Measurements from ENCODE around the gene NFIA. TPM values are rescaled to one million over a fixed set of nuclear protein-coding genes. Genes with fewer than 3 reads are reported as not detected.

Gene NFIA
- total RNA-seq, 1 experiment from 2014 or later: 0.35 TPM

GRCh38 chr1:61190618-61191432 is 108.5 kb downstream of the NFIA start:
- Histone ChIP-seq H4K91ac (ENCODE audit: insufficient read length, low read depth, low read length) (no peak overlapping the region), H3K27ac (ENCODE audit: insufficient read length, low read depth, low read length) (no peak overlapping the region), H3K56ac (ENCODE audit: insufficient read length, low read depth, low read length) (no peak overlapping the region), H2AK5ac (ENCODE audit: insufficient read length, low read length) (no peak overlapping the region), H3K4me2 (ENCODE audit: insufficient read depth, insufficient read length, low read length) (no peak overlapping the region), H3T11ph (ENCODE audit: low read length) (no peak overlapping the region), H4K8ac (replicated peaks; ENCODE audit: insufficient read length, low read depth, low read length) (no peak overlapping the region), H4K20me1 (ENCODE audit: control insufficient read depth, insufficient read depth, insufficient read length) (no peaks in the 10 kb centered on the region), H2BK15ac (ENCODE audit: low read depth, low read length) (no peak overlapping the region), H3K4me1 (ENCODE audit: insufficient read depth, low read length) (no peaks in the 10 kb centered on the region), H3K18ac (ENCODE audit: insufficient read length, low read depth, low read length) (no peak overlapping the region), H3K23me2 (ENCODE audit: insufficient read length, low read depth, low read length, poor library complexity, severe bottlenecking) (no peaks in the 10 kb centered on the region), H2BK120ac (ENCODE audit: low read depth, low read length, poor library complexity, severe bottlenecking) (no peak overlapping the region), H3K23ac (ENCODE audit: insufficient read length, low read depth, low read length) (no peak overlapping the region), H2BK20ac (ENCODE audit: low read depth, low read length, poor library complexity, severe bottlenecking) (no peak overlapping the region), H3K9me3 (ENCODE audit: control insufficient read depth, low read depth, low read length) (no peaks in the 10 kb centered on the region), H4K5ac (ENCODE audit: insufficient read length, low read depth, low read length) (no peak overlapping the region), H3K79me2 (ENCODE audit: insufficient read depth, low read length) (no peaks in the 10 kb centered on the region), H2BK5ac (ENCODE audit: insufficient read length, low read length) (no peak overlapping the region), H2AFZ (ENCODE audit: low read length) (no peak overlapping the region), H3K27me3 (ENCODE audit: insufficient read depth, low read length) (no peaks in the 10 kb centered on the region), H3K79me1 (ENCODE audit: insufficient read depth, low read depth, low read length, poor library complexity, severe bottlenecking) (no peaks in the 10 kb centered on the region), H3K9ac (ENCODE audit: extremely low read depth, insufficient read length, low read length) (no peak overlapping the region), H3K14ac (ENCODE audit: insufficient read depth, low read length) (no peak overlapping the region), H3K4ac (ENCODE audit: low read depth, low read length) (no peak overlapping the region), H2BK12ac (ENCODE audit: insufficient read length, low read depth, low read length) (no peak overlapping the region)
- Mint-ChIP-seq H3K27ac (no peak overlapping the region; a peak in 1 of 7 replicates), H3K9me3 (no peaks in the 10 kb centered on the region), H3K36me3 (ENCODE audit: insufficient read depth in 1 of 3, low read depth in 3 of 3) (no peaks in the 10 kb centered on the region), H3K27me3 (ENCODE audit: low read depth) (no peaks in the 10 kb centered on the region), H3K4me1 (peaks cover 9 to 11% of the 10 kb centered on the region in 2 experiments), H3K4me3 (no peak overlapping the region)
- DNase-seq: no peak
- no peak for TF ChIP-seq CTCF (conservative IDR thresholded peaks at IDR 0.05)
- WGBS (ENCODE audit: extremely low coverage, insufficient read length, low lambda C conversion rate): no CpG with 5 or more reads among the region's 5 CpGs

All from H9 (cell line).